GDM1 (cell line): ENCODE results near the gene NUP50.
A peak's percentile ranks its signal among the peaks of the same experiment; 100 is the strongest.

ENCODE experiments used
- DNase-seq: peaks from one replicate; lab custom pipeline; 2025; lab: John Stamatoyannopoulos, UW

The NUP50 gene, protein sequence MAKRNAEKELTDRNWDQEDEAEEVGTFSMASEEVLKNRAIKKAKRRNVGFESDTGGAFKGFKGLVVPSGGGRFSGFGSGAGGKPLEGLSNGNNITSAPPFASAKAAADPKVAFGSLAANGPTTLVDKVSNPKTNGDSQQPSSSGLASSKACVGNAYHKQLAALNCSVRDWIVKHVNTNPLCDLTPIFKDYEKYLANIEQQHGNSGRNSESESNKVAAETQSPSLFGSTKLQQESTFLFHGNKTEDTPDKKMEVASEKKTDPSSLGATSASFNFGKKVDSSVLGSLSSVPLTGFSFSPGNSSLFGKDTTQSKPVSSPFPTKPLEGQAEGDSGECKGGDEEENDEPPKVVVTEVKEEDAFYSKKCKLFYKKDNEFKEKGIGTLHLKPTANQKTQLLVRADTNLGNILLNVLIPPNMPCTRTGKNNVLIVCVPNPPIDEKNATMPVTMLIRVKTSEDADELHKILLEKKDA

DNA sequence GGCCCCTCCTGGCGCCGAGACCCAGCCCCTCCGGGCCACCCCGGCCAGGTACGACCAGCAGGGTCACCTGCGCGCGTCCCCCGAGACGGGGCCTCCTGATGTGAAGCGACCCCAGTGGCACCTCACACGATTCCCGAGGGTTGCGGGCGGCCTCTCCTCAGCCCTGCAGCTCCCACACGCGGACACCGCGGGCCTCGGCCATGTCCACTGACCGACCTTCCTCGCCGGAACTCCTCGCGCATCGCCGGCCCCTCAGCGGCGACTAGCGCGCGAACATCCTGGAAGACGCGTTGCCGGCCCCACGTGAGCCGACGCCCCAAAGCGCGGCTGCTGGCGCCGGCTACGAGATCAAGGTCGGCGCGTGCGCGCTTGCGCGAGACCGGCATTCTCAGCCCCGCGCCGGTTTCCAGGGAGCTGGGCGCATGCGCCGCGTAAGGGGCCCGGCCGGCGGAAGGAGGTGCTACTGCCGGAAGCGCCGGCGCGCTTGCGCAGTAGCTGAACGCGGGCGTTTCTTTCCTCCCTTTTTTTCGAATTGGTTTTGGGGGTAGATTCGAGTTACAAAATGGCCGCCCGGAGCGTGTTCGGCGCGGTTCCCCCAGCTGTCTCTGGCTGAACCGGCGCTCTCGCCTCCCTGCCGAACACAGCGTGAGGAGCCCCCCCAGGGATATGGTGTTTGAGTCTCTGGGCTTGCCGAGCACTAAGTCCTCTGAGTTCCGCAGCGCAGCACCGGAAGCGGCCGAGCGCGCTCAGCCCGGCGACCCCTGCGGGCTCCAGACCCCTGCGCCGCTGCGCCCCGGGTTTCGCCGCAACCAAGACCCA lies at the start of gene NUP50:
Gene NUP50 (plus strand): TSS at position 475 of the 819 bp plus-strand sequence. CDS start 4,253 bp downstream, outside the sequence.
- peak; percentile 95 for DNase-seq

DNA sequence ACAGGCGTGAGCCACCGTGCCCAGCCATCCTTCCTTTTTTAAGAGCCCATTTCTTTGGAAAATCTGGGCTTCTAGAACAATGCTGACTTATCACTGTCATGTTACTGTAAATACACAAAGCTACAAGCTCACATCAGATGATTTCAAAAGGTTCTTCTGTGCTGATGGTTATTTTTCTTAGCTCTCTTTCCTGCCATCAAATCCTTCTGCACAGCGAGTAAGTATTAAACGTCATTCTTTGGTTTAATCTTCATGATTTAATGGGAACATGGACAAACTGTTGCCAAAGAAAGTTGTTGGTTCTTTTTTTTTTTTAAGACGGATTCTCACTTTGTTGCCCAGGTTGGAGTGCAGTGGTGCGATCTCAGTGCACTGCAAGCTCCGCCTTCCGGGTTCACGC lies 43.3 kb upstream of the NUP50 start:
- no peak for DNase-seq

DNA sequence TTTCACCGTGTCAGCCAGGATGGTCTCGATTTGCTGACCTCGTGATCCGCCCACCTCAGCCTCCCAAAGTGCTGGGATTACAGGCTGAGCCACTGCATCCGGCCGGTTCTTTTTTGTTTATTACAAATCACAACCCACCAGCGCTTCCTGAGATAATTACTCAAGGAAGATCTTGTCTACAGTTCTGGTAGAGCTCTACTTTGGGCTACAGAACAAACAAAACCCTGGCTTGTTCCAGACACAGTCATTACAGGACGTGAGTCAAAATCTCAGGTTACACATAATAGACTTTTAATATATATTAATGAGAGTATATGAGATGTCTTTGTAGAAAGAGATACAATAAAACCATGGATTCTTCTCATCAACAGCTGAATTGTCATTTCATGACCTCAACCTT lies 42.8 kb upstream of the NUP50 start:
- no peak for DNase-seq

DNA sequence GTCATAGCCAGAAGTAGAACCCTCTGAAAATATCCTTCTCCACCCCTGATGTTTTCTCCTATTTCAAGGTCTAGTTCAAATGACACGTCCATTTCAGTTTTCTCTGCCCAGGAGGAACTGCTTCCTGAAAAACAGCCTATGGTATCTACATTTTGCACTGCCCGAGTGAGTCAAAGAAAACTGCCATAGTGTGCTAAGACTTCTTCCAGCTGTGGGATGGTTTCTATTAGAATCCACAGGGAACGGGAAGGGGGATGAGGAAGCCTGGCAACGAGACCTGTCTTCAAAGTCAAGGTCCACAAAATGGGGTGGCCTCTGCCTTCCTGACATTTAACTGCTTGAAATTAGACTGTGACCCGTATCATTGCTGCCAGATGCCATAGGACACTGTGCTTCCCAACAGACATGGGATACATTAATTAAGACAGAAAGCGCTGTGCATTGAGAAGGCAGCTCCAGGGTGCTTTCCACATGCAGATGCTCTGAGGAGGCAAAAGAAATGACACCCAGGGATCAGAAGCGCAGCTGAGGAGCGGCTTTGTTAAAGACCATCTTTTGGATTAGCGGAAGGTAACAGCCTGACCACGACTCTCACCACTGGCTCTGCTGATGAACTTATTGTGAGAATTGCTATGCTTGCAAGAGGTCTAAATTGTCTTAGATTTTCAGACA lies 39.4 kb upstream of the NUP50 start:
- no peak for DNase-seq

DNA sequence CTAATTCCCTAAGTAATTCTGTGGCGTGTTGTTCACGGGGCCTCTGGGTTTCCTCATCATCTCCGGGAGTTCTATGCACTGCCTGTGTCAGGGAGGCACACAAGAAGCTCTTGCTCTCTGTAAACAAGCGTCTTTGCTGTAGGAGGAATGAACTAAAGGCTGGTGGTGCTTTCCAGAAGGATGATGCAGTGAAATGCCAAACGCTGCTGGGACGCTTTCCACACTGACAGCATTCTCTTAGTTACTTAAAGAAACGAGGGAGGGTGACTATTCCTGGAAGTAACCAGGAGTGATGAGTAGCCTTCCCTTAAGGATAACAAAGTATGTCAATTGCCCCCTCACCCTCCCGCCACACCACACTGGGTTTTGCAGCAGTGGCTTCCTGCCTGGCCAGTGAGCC lies 38.5 kb upstream of the NUP50 start:
- DNase-seq, result no peak

DNA sequence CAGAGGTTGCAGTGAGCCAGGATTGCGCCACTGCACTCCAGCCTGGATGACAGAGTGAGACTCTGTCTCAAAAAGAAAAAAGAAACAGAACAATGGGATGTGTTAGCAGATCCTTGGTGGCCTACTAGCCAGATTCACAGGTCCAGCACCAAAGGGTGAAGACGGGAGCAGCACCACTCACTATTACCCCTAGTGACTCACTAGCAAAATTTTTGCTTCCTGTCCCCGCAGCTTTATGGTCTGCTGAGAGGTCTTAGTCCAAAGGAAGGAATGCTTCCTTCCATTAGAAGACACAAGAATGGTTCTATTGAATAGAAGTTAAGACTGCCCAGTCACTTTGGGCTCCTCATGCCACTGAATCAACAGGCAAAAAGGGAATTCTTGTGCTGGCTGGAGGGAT lies 35.9 kb upstream of the NUP50 start:
- DNase-seq, result no peak

DNA sequence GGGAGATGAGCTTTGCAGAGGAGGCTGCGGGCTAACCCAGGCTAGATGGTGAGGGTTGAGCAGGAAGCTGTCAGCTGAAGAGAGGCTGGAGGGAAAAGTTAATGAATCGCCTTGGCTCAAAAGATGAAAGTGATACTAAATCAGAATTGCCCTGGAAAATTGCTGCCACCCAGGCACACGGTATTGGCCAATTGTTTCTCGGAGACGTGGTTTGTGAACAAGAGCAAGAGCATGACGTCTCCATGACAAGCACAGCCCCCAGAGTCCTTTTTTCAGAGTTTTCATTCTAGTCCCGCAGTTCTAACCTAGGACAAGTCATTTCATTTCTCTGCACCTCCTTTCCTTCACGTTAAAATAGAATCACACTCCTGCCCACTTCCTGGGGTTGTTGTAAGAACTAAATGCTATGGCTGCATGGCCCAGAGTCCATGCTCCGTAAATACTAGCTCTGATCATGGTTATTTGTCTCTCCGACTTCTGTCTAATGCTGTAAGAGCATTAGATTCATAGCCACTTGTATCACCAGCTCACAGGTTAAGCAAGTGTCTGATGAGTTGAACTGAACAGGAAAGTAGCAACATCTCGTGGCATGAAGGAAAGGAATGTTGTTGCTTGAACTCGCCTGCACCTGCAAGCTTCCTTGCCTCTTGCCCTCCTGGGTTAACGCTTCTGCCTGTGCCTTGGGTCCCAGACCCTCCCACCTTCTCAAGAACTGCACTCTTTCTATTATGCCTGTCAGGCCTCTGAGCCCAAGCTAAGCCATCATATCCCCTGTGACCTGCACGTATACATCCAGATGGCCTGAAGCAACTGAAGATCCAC lies 33.8 kb upstream of the NUP50 start:
- no peak for DNase-seq

DNA sequence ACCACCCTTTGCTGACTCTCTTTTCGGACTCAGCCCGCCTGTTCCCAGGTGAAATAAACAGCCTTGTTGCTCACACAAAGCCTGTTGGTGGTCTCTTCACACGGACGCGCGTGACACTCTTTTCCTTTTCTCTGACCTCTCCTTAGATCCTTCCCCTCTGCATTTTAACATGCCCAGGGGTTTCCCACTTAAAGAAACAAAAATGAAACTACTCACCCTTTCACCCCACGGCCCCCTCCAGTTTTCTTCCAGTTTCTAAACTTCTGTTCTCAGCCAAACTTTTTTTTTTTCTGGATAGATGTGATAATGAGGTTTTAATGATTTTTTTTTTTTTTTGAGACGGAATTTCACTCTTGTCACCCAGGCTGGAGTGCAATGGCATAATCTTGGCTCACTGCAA lies 32.8 kb upstream of the NUP50 start:
- no peak for DNase-seq

DNA sequence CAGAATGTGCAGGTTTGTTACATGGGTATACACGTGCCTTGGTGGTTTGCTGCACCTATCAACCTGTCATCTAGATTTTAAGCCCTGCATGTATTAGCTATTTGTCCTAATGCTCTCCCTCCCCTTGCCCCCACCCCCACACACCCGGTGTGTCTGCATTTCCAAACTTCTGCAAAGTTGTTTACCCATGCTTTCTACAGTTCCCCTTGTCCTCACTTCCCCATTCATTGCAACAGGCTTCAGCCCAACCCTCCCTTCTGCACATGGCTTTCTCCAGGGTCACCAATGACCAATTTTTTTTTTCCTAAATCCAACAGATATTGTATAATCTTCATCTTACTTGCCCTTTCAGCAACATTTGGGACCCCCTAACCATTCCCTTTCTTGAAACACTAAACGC lies 32.0 kb upstream of the NUP50 start:
- peak; percentile 46 for DNase-seq

DNA sequence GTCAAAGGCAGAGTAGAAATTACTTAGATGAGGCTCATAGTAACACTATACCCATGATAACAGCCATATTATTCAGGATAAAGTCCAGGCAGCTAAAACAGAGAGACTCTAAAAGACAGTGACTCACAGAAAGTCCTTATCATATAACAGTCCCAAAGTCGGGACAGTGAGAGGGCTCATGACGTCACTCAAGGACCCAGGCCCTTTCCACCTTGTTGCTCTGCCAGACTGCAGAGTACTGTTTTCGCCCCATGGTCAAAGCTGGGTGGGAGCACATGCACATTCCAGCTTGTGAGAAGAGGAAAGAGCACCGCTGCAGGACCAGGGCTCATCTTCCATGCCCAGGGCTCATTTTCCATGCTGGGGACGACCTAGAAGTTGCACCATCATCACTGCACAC lies 29.4 kb upstream of the NUP50 start:
- no peak for DNase-seq

DNA sequence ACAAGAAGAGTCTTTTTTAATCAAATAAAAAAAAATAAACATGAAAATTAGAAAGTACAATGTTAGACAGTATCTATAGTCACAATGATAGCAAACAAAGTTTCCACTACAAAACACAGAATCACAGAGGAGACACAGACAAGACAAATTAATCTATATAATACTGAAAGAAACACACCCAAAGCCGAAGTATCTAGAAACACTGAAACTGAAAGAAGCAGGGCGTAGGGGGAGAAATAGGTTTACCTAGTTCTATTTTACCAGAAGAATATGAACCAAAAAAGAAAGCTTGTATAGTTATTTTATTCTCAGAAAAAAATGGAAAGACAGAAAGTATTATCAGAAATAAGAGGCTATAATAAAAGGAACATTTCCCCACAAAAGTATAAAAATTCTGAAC lies 27.1 kb upstream of the NUP50 start:
- DNase-seq, result no peak

DNA sequence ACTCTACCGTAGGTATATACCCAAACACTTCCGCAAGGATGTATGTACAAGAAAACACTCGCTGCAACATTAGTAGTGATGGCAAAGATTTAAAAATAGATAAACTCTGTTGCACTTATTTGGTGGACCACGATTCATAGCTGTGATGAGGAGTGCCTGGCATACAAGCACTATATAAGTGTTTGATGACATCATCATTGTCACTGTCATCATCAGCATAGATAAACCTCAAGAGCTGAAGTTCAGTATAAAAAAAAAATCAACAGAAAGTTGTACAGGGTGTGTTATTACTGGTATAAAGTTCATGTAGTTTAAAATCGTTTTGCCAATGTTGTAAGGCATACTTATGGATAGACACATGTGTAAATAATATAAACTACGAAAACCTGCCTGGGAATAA lies 24.0 kb upstream of the NUP50 start:
- DNase-seq, result no peak

DNA sequence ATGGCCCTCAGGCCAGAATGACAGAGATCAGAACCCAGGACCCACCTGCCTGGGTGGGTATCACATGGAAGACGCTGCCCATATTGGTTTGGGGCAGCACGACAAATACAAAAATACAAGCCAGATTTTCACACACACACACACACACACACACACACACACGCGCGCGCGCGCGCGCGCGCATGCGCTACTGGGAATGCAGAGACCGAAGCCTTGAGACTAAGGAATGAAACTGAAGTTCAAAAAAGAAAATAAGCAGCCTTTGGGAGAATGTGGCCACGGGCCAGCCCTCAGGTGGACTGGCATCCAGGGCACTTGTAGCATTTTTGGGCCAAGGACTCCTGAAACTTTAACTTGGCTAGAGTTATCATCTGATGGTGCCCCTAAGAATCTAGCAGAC lies 21.3 kb upstream of the NUP50 start:
- DNase-seq, result no peak

DNA sequence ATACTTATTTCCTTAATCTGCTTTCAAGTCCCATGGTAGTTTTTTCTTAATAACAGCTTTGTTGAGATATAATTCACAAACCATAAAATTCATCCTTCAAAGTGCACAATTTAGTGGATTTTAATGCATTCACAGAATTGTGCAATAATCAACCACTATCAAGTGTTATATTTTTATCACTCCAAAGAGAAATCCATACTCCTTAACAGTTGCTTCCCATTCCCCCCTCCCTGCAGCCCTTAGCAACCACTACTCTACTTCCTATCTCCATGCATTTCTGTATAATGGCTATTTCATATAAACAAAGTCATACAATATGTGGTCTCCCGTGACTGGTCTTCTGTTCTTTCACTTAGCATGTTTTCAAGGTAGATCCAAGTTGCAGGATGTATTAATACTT lies 18.8 kb upstream of the NUP50 start:
- DNase-seq, result no peak

DNA sequence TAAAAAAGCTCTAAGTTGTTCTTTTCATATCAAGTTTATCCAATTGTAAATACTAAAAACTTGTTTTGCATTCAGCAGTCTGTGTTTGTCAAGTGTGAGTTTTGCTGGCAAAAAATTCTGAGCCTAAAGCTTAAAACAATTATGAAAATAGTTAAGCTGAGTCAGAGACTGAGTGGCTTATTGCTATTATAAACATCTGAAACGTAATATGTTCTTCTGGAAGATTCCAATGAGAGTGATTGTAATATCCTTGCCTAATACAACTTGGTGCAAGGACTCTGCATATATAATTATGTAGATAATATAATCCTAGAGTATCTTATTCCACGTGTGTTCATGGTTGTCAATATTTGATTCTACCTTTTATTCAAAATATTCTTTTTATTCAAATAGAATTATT lies 14.1 kb upstream of the NUP50 start:
- no peak for DNase-seq

DNA sequence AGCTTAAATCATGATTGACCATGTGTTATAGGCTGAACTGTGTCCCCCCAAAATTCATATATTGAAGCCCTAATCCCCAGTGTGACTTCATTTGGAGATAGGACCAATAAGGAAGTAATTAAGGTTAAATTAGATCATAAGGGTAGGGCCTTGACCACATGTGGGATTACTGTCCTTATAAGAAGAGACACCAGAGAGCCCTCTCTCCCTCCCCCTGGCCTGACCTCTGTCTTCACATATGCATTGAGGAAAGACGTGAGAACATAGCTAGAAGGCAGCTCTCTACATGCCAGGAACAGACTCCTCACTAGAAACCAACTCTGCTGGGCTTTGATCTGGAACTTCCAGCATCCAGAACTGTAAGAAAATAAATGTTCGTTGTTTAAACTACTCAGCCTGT lies 13.6 kb upstream of the NUP50 start:
- DNase-seq, result no peak

DNA sequence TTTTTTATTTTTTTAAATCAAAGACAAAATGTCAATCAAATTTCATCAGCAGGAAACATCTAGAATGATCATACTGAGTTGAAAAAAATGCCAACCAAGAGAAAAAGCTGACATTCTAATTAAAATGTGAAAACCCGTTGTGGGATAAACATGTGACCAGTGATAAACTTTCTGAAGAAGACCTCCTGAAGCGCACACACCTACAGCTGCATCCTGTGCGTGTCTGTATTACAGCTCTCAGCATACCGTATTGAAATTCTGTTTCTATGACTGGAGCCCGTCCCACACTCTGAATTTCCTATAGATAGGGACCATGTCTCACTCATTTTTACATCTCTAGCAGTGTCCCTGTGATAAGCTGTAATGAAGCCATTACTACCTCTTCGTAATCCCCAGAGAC lies 12.2 kb upstream of the NUP50 start:
- DNase-seq, result no peak

DNA sequence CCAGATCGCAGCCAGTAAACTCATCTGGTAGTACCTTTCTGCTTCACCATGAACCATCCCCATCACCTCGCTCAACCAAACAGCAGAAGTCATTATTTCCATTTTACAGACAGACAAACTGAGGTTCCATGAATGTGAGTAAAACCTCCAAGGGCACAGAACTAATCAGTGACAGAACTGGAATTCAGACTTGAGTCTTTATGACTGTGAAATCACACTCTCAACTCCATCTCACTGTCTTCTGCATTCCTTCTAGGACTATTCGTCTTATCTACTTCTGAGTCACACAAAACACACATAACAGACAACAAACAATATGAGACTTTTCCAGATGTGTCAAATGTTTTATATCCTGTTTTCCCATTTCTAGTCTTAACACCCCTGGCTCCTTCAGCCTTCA lies 9.3 kb upstream of the NUP50 start:
- no peak for DNase-seq

DNA sequence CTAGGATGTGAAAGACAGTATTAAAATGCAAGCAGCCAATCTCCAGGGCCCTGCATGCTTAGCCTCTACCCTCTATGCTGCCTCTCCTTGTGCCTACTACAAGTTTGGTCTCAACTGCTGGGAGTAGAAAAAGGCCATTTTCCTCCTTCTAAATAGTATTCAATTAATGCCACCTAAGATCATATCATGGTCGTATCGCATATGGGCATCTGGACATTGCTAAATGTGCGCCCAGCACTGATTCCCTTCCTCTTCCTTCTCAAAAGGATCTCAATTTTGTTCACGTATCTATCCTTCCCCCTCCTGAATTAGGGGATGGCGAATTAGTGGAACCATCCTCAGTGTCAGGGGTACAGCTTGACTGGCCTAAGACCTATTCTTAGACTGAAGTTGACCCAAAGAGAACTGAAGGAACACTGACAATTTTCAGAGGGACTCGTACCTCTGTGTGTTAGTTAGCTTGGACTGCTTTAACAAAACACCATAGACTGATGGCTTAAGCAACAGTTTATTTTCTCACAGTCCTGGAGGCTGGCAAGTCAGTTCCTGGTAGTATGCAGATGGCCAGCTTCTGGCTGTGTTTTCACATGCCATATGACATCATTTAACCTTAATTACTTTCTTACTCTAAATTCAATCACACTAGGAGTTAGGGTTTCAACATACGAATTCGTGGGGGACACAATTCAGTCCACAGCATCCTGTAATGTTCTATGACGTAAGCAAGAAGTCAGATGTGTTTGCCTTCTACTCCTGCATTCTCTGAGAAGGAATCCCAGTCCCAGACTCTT lies 8.5 kb upstream of the NUP50 start:
- DNase-seq, result no peak

DNA sequence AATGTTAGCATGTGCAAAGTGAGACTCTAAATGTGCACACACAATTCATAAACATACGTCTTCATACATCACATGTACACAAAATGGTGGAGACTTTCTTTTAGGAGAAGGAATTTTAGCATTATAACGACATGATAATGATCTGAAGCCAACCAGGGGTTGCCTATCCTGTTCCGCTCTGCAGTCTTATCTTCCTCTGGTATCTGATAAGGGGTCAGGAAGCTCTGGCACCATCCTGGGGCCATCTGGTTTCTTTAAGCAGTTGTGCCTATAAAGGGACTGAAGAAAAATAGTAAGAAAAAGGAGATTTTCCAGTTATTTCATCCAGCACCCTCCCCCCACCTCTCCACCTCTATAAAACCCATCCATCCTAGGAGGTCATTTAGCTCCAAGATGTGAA lies 5.8 kb upstream of the NUP50 start:
- DNase-seq, result no peak
